SK-N-SH treated with all-trans-retinoic acid at 6 μM for 48 hours (cell line): ENCODE measurements around the gene ABCC5.

ENCODE experiments used
- ARNTL ChIP-seq: fragments of 450-650 bp; formaldehyde crosslinking; IDR thresholded peaks from 2 replicates; pipeline ENCODE4 v1.5.0; 2020; ENCODE audit warnings: low read depth, mild to moderate bottlenecking, moderate library complexity, borderline replicate concordance
- CSRNP3 ChIP-seq: fragments of 250-450 bp; sonication (Bioruptor Pico); IDR thresholded peaks from 2 replicates; pipeline ENCODE4 v1.5.1; 2021; ENCODE audit warnings: mild to moderate bottlenecking, moderate library complexity
- ESRRG ChIP-seq: fragments of 250-450 bp; sonication (Bioruptor Pico); IDR thresholded peaks from 2 replicates; pipeline ENCODE4 v1.6.1; 2021; ENCODE audit warnings: mild to moderate bottlenecking
- ISL1 ChIP-seq: fragments of 250-450 bp; sonication (Bioruptor Pico); IDR thresholded peaks from 2 replicates; pipeline ENCODE4 v2.1.2; 2022; ENCODE audit warnings: mild to moderate bottlenecking, moderate library complexity
- OSR1 ChIP-seq: fragments of 250-450 bp; sonication (Bioruptor Pico); IDR thresholded peaks from 2 replicates; pipeline ENCODE4 v1.8.0; 2022; ENCODE audit warnings: moderate library complexity, mild to moderate bottlenecking, inconsistent platforms
- RARB ChIP-seq: fragments of 250-450 bp; sonication (Bioruptor Pico); IDR thresholded peaks from 2 replicates; pipeline ENCODE4 v1.8.0; 2021; ENCODE audit warnings: mild to moderate bottlenecking, moderate library complexity
- TCF4 ChIP-seq: fragments of 250-450 bp; sonication (Bioruptor Pico); IDR thresholded peaks from 2 replicates; pipeline ENCODE4 v1.8.0; 2021; ENCODE audit warnings: mild to moderate bottlenecking, moderate library complexity, borderline replicate concordance
- TOX ChIP-seq: fragments of 250-450 bp; sonication (Bioruptor Pico); IDR thresholded peaks from 2 replicates; pipeline ENCODE4 v1.8.0; 2021; ENCODE audit warnings: mild to moderate bottlenecking, moderate library complexity, borderline replicate concordance
- ZFP3 ChIP-seq: fragments of 250-450 bp; sonication (Bioruptor Pico); IDR thresholded peaks from 2 replicates; pipeline ENCODE4 v1.5.0; 2020; ENCODE audit warnings: mild to moderate bottlenecking, moderate library complexity
- ZFP30 ChIP-seq: fragments of 450-650 bp; formaldehyde crosslinking; IDR thresholded peaks from 2 replicates; pipeline ENCODE4 v1.5.0; 2022; ENCODE audit warnings: mild to moderate bottlenecking, moderate library complexity
- ZNF565 ChIP-seq: fragments of 450-650 bp; formaldehyde crosslinking; conservative IDR thresholded peaks from 2 replicates; pipeline ENCODE4 v1.5.0; 2020; ENCODE audit warnings: low read depth, mild to moderate bottlenecking, moderate library complexity
- ZNF8 ChIP-seq: fragments of 450-650 bp; formaldehyde crosslinking; IDR thresholded peaks from 2 replicates; pipeline ENCODE4 v1.5.0; 2020; ENCODE audit warnings: mild to moderate bottlenecking, moderate library complexity
- TF ChIP-seq, protein P1 (sequence below): fragments of 250-450 bp; sonication (Bioruptor Pico); IDR thresholded peaks from 2 replicates; pipeline ENCODE4 v1.8.0; 2021; ENCODE audit warnings: low read depth, mild to moderate bottlenecking, moderate library complexity, borderline replicate concordance
- TF ChIP-seq, protein P2 (sequence below): fragments of 250-450 bp; sonication (Bioruptor Pico); IDR thresholded peaks from 2 replicates; pipeline ENCODE4 v1.8.0; 2020; ENCODE audit warnings: mild to moderate bottlenecking, moderate library complexity, borderline replicate concordance

GRCh38 chr3:183991403-183991802, 26.3 kb downstream of the ABCC5 start:
- TF ChIP-seq ZFP30 (CRISPR knock-in tag) = no peak
- TF ChIP-seq TOX (CRISPR knock-in tag) = no peak
- no peak for TF ChIP-seq ZNF8 (CRISPR knock-in tag)
- TF ChIP-seq CSRNP3 (CRISPR knock-in tag) = no peak
- TF ChIP-seq ZNF565 = no peak
- TF ChIP-seq RARB = no peak
- TF ChIP-seq, protein P1, sequence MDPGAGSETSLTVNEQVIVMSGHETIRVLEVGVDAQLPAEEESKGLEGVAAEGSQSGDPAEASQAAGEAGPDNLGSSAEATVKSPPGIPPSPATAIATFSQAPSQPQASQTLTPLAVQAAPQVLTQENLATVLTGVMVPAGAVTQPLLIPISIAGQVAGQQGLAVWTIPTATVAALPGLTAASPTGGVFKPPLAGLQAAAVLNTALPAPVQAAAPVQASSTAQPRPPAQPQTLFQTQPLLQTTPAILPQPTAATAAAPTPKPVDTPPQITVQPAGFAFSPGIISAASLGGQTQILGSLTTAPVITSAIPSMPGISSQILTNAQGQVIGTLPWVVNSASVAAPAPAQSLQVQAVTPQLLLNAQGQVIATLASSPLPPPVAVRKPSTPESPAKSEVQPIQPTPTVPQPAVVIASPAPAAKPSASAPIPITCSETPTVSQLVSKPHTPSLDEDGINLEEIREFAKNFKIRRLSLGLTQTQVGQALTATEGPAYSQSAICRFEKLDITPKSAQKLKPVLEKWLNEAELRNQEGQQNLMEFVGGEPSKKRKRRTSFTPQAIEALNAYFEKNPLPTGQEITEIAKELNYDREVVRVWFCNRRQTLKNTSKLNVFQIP (CRISPR knock-in tag) = no peak
- no peak for TF ChIP-seq ZFP3
- TF ChIP-seq TCF4 = no peak
- TF ChIP-seq ARNTL (CRISPR knock-in tag) = no peak
- TF ChIP-seq ESRRG (CRISPR knock-in tag) = no peak
- no peak for TF ChIP-seq OSR1
- TF ChIP-seq ISL1 = no peak
- TF ChIP-seq, protein P2, sequence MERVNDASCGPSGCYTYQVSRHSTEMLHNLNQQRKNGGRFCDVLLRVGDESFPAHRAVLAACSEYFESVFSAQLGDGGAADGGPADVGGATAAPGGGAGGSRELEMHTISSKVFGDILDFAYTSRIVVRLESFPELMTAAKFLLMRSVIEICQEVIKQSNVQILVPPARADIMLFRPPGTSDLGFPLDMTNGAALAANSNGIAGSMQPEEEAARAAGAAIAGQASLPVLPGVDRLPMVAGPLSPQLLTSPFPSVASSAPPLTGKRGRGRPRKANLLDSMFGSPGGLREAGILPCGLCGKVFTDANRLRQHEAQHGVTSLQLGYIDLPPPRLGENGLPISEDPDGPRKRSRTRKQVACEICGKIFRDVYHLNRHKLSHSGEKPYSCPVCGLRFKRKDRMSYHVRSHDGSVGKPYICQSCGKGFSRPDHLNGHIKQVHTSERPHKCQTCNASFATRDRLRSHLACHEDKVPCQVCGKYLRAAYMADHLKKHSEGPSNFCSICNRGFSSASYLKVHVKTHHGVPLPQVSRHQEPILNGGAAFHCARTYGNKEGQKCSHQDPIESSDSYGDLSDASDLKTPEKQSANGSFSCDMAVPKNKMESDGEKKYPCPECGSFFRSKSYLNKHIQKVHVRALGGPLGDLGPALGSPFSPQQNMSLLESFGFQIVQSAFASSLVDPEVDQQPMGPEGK (CRISPR knock-in tag) = no peak
